CD8-positive, alpha-beta memory T cell (primary cell): Measurements from ENCODE around the gene RNASE9. TPM values are rescaled to one million over a fixed set of nuclear protein-coding genes. Genes with fewer than 3 reads are reported as not detected.
"Not testable (repeated sequence)": the region's sequence is repeated elsewhere in the genome, so short reads cannot be mapped to it uniquely, and the experiment has no call there.

ENCODE experiments used
- CTCF ChIA-PET: fragments of 350-600 bp; sonication (Branson Sonifier 250); formaldehyde crosslinking; loops from one replicate; lab custom pipeline; 2021; ENCODE audit warnings: antibody characterized with exemption; lab: Charles Lee
- POLR2A ChIA-PET: fragments of 350-600 bp; sonication (Branson Sonifier 250); formaldehyde crosslinking; loops from one replicate; lab custom pipeline; 2021; ENCODE audit warnings: antibody characterized with exemption; lab: Charles Lee
- DNase-seq, 5 donors: peaks; one replicate each; pipeline versions ENCODE4 v3.0.0 to v3.0.0-alpha.2; 2020 to 2022; ENCODE audit warnings: mixed read lengths in 1 of 5
- H3K27ac ChIP-seq: one replicate; pipeline ENCODE4 v1.7.0; 2013; ENCODE audit warnings: low read depth, mild to moderate bottlenecking, low read length, moderate library complexity
- H3K27me3 ChIP-seq: 2 replicates; pipeline ENCODE4 v1.7.0; 2013; ENCODE audit warnings: low read length, mild to moderate bottlenecking; ENCODE audit not compliant: insufficient read depth, poor library complexity, severe bottlenecking
- H3K36me3 ChIP-seq: 2 replicates; pipeline ENCODE4 v1.7.0; 2013; ENCODE audit warnings: mild to moderate bottlenecking, low read length, moderate library complexity; ENCODE audit not compliant: insufficient read depth
- H3K4me1 ChIP-seq: 2 replicates; pipeline ENCODE4 v1.7.0; 2013; ENCODE audit warnings: mild to moderate bottlenecking, low read length, moderate library complexity; ENCODE audit not compliant: insufficient read depth
- H3K4me3 ChIP-seq: 2 replicates; pipeline ENCODE4 v1.7.0; 2013; ENCODE audit warnings: mild to moderate bottlenecking, low read length
- H3K9me3 ChIP-seq: 2 replicates; pipeline ENCODE4 v1.7.0; 2013; ENCODE audit warnings: mild to moderate bottlenecking, low read length
- H3K27ac Mint-ChIP-seq, 8 donors: one replicate each; pipeline ENCODE4 v1.8.0; 2020 to 2021; ENCODE audit warnings: mixed read lengths in 8 of 8, mild to moderate bottlenecking in 6 of 8, inconsistent platforms in 3 of 8, moderate library complexity in 3 of 8
- H3K27me3 Mint-ChIP-seq, 2 donors: one replicate each; pipeline ENCODE4 v1.8.0; 2020 to 2021; ENCODE audit warnings: mixed read lengths in 2 of 2, mild to moderate bottlenecking in 1 of 2, moderate library complexity in 1 of 2
- H3K36me3 Mint-ChIP-seq, 3 donors: one replicate each; pipeline ENCODE4 v1.8.0; 2020 to 2021; ENCODE audit warnings: mixed read lengths in 3 of 3, inconsistent platforms in 1 of 3, mild to moderate bottlenecking in 1 of 3
- H3K4me1 Mint-ChIP-seq, 3 donors: one replicate each; pipeline ENCODE4 v1.8.0; 2020 to 2021; ENCODE audit warnings: mixed read lengths in 3 of 3, inconsistent platforms in 1 of 3, mild to moderate bottlenecking in 1 of 3
- H3K4me3 Mint-ChIP-seq, 7 donors: one replicate each; pipeline ENCODE4 v1.8.0; 2020 to 2021; ENCODE audit warnings: mixed read lengths in 7 of 7, mild to moderate bottlenecking in 6 of 7, moderate library complexity in 4 of 7, inconsistent platforms in 2 of 7
- H3K9me3 Mint-ChIP-seq, 5 donors: one replicate each; pipeline ENCODE4 v1.8.0; 2020 to 2022; ENCODE audit warnings: mixed read lengths in 5 of 5, mild to moderate bottlenecking in 3 of 5, moderate library complexity in 2 of 5, inconsistent platforms in 1 of 5
- polyA plus RNA-seq: library from polyadenylated mRNA; unstranded; fragments of 300-500 nt; fragmentation: Illumina TruSeq; gene quantifications from one replicate; pipeline ENCODE4 v1.2.3, GENCODE V29; 2021
- total RNA-seq, 2 experiments: library from RNA; stranded (reverse); gene quantifications; one replicate each; pipeline ENCODE4 v1.2.3, GENCODE V29; 2021

RNASE9 gene
- total and polyA plus RNA-seq, 3 experiments from 2014 or later, result not detected

GRCh38 chr14:20587489-20588154 is 26.8 kb upstream of the RNASE9 start, which contains the start of gene RNASE11:
TSS of gene RNASE11 (minus strand) at chr14:20588001.
- H3K9me3 ChIP-seq, result no peaks in the 10 kb centered on the region
- Mint-ChIP-seq H3K4me3 (no peak within 1 kb of the TSS), H3K36me3 (peaks cover 0 to 4% (median 0%) of the 10 kb centered on the region in 3 donors), H3K4me1 (peaks cover 0 to 9% (median 0%) of the 10 kb centered on the region in 3 donors), H3K27ac (no peak within 1 kb of the TSS), H3K27me3 (peaks cover 1 to 34% of the 10 kb centered on the region in 2 donors), H3K9me3 (no peaks in the 10 kb centered on the region)
- CTCF ChIA-PET, result interaction anchor here (1.2 kb wide), 1 partner anchor 94 kb away, joined by 3 read pairs; no protein-coding TSS in a partner anchor
- POLR2A ChIA-PET, result no interaction called here
- no peak within 1 kb of the TSS for H3K4me3 ChIP-seq
- no peaks in the 10 kb centered on the region for H3K36me3 ChIP-seq
- H3K27ac ChIP-seq, result no peak within 1 kb of the TSS
- no peaks in the 10 kb centered on the region for H3K4me1 ChIP-seq
- H3K27me3 ChIP-seq, result peaks cover 3% of the 10 kb centered on the region
- no peak for DNase-seq

- H3K36me3 ChIP-seq, result no peaks in the 10 kb centered on the region
- H3K4me1 ChIP-seq, result no peaks in the 10 kb centered on the region
- H3K27me3 ChIP-seq, result no peaks in the 10 kb centered on the region
- no peak overlapping the region for H3K4me3 ChIP-seq
- H3K9me3 ChIP-seq, result no peaks in the 10 kb centered on the region
- DNase-seq, result no peak
- peaks cover 0 to 6% (median 0%) of the 10 kb centered on the region in 3 donors for H3K4me1 Mint-ChIP-seq
- H3K9me3 Mint-ChIP-seq, result no peaks in the 10 kb centered on the region
- POLR2A ChIA-PET, result no interaction called here
- H3K27ac ChIP-seq, result no peak overlapping the region
- CTCF ChIA-PET, result interaction anchor here (2.5 kb wide), 1 partner anchor 257 kb away, joined by 6 read pairs; no protein-coding TSS in a partner anchor
- H3K36me3 Mint-ChIP-seq, result peaks cover 0 to 4% (median 0%) of the 10 kb centered on the region in 3 donors
- H3K27ac Mint-ChIP-seq, result no peak overlapping the region
- no peak overlapping the region for H3K4me3 Mint-ChIP-seq
- H3K27me3 Mint-ChIP-seq, result peaks cover 3 to 12% of the 10 kb centered on the region in 2 donors
Observed at GRCh38 chr14:20583908-20584307, 23.1 kb upstream of the RNASE9 start.

- POLR2A ChIA-PET, result no interaction called here
- Mint-ChIP-seq H3K27ac (no peak overlapping the region), H3K27me3 (peaks cover 3 to 12% of the 10 kb centered on the region in 2 donors), H3K9me3 (no peaks in the 10 kb centered on the region), H3K4me3 (no peak overlapping the region), H3K36me3 (peaks cover 0 to 4% (median 0%) of the 10 kb centered on the region in 3 donors), H3K4me1 (peaks cover 0 to 6% (median 0%) of the 10 kb centered on the region in 3 donors)
- Histone ChIP-seq H3K9me3 (no peaks in the 10 kb centered on the region), H3K27ac (no peak overlapping the region), H3K27me3 (no peaks in the 10 kb centered on the region), H3K4me1 (no peaks in the 10 kb centered on the region), H3K4me3 (no peak overlapping the region), H3K36me3 (no peaks in the 10 kb centered on the region)
- CTCF ChIA-PET, result interaction anchor here (2.5 kb wide), 1 partner anchor 256 kb away, joined by 6 read pairs; no protein-coding TSS in a partner anchor
- no peak for DNase-seq
Observed at GRCh38 chr14:20583142-20583541, 22.3 kb upstream of the RNASE9 start.

GRCh38 chr14:20580242-20580641 is 19.4 kb upstream of the RNASE9 start:
- H3K27ac Mint-ChIP-seq, result no peak overlapping the region
- peaks cover 2 to 3% of the 10 kb centered on the region in 2 donors for H3K27me3 Mint-ChIP-seq
- H3K4me3 ChIP-seq, result no peak overlapping the region
- no peaks in the 10 kb centered on the region for H3K36me3 Mint-ChIP-seq
- ChIA-PET POLR2A (no interaction called here), CTCF (interaction anchor here (0.8 kb wide), 1 partner anchor 164 kb away, joined by 3 read pairs; no protein-coding TSS in a partner anchor)
- H3K27me3 ChIP-seq, result no peaks in the 10 kb centered on the region
- no peak overlapping the region for H3K27ac ChIP-seq
- no peaks in the 10 kb centered on the region for H3K9me3 Mint-ChIP-seq
- no peak for DNase-seq
- H3K9me3 ChIP-seq, result no peaks in the 10 kb centered on the region
- no peaks in the 10 kb centered on the region for H3K4me1 Mint-ChIP-seq
- H3K4me3 Mint-ChIP-seq, result no peak overlapping the region
- H3K36me3 ChIP-seq, result no peaks in the 10 kb centered on the region
- no peaks in the 10 kb centered on the region for H3K4me1 ChIP-seq

- no peak overlapping the region for H3K27ac ChIP-seq
- CTCF ChIA-PET, result interaction anchor here (1.8 kb wide), 1 partner anchor 19 kb away, joined by 4 read pairs; no protein-coding TSS in a partner anchor
- H3K4me3 Mint-ChIP-seq, result no peak overlapping the region
Observed at GRCh38 chr14:20578784-20579502, 18.1 kb upstream of the RNASE9 start.

GRCh38 chr14:20578325-20578724 is 17.5 kb upstream of the RNASE9 start:
- Mint-ChIP-seq H3K4me3 (no peak overlapping the region), H3K4me1 (no peaks in the 10 kb centered on the region), H3K27ac (no peak overlapping the region), H3K9me3 (no peaks in the 10 kb centered on the region), H3K27me3 (peaks cover 0 to 2% of the 10 kb centered on the region in 2 donors), H3K36me3 (no peaks in the 10 kb centered on the region)
- no peaks in the 10 kb centered on the region for H3K9me3 ChIP-seq
- H3K4me1 ChIP-seq, result no peaks in the 10 kb centered on the region
- no peak overlapping the region for H3K27ac ChIP-seq
- no peak overlapping the region for H3K4me3 ChIP-seq
- no peak for DNase-seq
- no peaks in the 10 kb centered on the region for H3K36me3 ChIP-seq
- no peaks in the 10 kb centered on the region for H3K27me3 ChIP-seq
- ChIA-PET POLR2A (no interaction called here), CTCF (interaction anchor here (1.8 kb wide), 1 partner anchor 20 kb away, joined by 4 read pairs; no protein-coding TSS in a partner anchor)

More at GRCh38 chr14:20578784-20579502, 18.1 kb upstream of the RNASE9 start:
- H3K36me3 ChIP-seq, result no peaks in the 10 kb centered on the region
- no peaks in the 10 kb centered on the region for H3K9me3 ChIP-seq
- peaks cover 0 to 2% of the 10 kb centered on the region in 2 donors for H3K27me3 Mint-ChIP-seq
- H3K27me3 ChIP-seq, result no peaks in the 10 kb centered on the region
- peak overlapping the region in 1 of 8 donors; percentile 7 for H3K27ac Mint-ChIP-seq
- H3K4me1 ChIP-seq, result no peaks in the 10 kb centered on the region
- no peak overlapping the region for H3K4me3 ChIP-seq
- no peaks in the 10 kb centered on the region for H3K36me3 Mint-ChIP-seq
- no peaks in the 10 kb centered on the region for H3K4me1 Mint-ChIP-seq
- no peaks in the 10 kb centered on the region for H3K9me3 Mint-ChIP-seq
- no peak for DNase-seq
- POLR2A ChIA-PET, result no interaction called here

- peaks cover 0 to 16% (median 9%) of the 10 kb centered on the region in 5 donors for H3K9me3 Mint-ChIP-seq
Observed at GRCh38 chr14:20572382-20572990, 11.6 kb upstream of the RNASE9 start.

More at GRCh38 chr14:20572382-20572990, 11.6 kb upstream of the RNASE9 start:
- H3K4me3 ChIP-seq, H3K27ac Mint-ChIP-seq, H3K36me3 ChIP-seq, POLR2A ChIA-PET, H3K4me1 ChIP-seq, H3K27ac ChIP-seq, CTCF ChIA-PET, H3K9me3 ChIP-seq, H3K4me1 Mint-ChIP-seq, H3K4me3 Mint-ChIP-seq, H3K27me3 ChIP-seq, DNase-seq: not testable (repeated sequence)
- Mint-ChIP-seq H3K27me3 (peaks cover 8 to 11% of the 10 kb centered on the region in 2 donors), H3K36me3 (peaks cover 0 to 20% (median 0%) of the 10 kb centered on the region in 3 donors)
